Measurements from ENCODE around the gene EPN1.
"Not testable (repeated sequence)": the region's sequence is repeated elsewhere in the genome, so short reads cannot be mapped to it uniquely, and the experiment has no call there.

EPN1 gene

GRCh38 chr19:55702131-55702627 is 27.2 kb downstream of the EPN1 start:
- H3K4me3 ChIP-seq (ENCODE audit: low read depth, low read length) = no peak overlapping the region
- no peak for DNase-seq (ENCODE audit: low read depth)

- H3K4me3 ChIP-seq (ENCODE audit: low read depth, low read length) = no peak overlapping the region
- no peak for DNase-seq (ENCODE audit: low read depth)
Observed at GRCh38 chr19:55703790-55704215, 28.8 kb downstream of the EPN1 start.

- no peak for DNase-seq (ENCODE audit: low read depth)
- no peak overlapping the region for H3K4me3 ChIP-seq (ENCODE audit: low read depth, low read length)
Observed at GRCh38 chr19:55704494-55705245, 29.6 kb downstream of the EPN1 start.

GRCh38 chr19:55705972-55706371 is 30.9 kb downstream of the EPN1 start:
- no peak overlapping the region for H3K4me3 ChIP-seq (ENCODE audit: low read depth, low read length)
- DNase-seq (ENCODE audit: low read depth) = no peak

- no peak overlapping the region for H3K4me3 ChIP-seq (ENCODE audit: low read depth, low read length)
- DNase-seq (ENCODE audit: low read depth) = no peak
Observed at GRCh38 chr19:55711719-55712118, 36.7 kb downstream of the EPN1 start.

GRCh38 chr19:55712804-55713631 is 38.0 kb downstream of the EPN1 start:
- no peak for DNase-seq (ENCODE audit: low read depth)
- no peak overlapping the region for H3K4me3 ChIP-seq (ENCODE audit: low read depth, low read length)

GRCh38 chr19:55716531-55716930 is 41.5 kb downstream of the EPN1 start:
- no peak overlapping the region for H3K4me3 ChIP-seq (ENCODE audit: low read depth, low read length)
- DNase-seq (ENCODE audit: low read depth) = no peak

- no peak overlapping the region for H3K4me3 ChIP-seq (ENCODE audit: low read depth, low read length)
- DNase-seq (ENCODE audit: low read depth) = no peak
Observed at GRCh38 chr19:55717251-55717650, 42.2 kb downstream of the EPN1 start.

- not testable (repeated sequence) for DNase-seq (ENCODE audit: low read depth); H3K4me3 ChIP-seq (ENCODE audit: low read depth, low read length)
Observed at GRCh38 chr19:55717879-55718711, 43.1 kb downstream of the EPN1 start.

GRCh38 chr19:55720214-55720746 is 45.3 kb downstream of the EPN1 start:
- H3K4me3 ChIP-seq (ENCODE audit: low read depth, low read length) = no peak overlapping the region
- no peak for DNase-seq (ENCODE audit: low read depth)

GRCh38 chr19:55720801-55721200 is 45.8 kb downstream of the EPN1 start:
- no peak overlapping the region for H3K4me3 ChIP-seq (ENCODE audit: low read depth, low read length)
- no peak for DNase-seq (ENCODE audit: low read depth)

GRCh38 chr19:55723491-55723890 is 48.5 kb downstream of the EPN1 start:
- DNase-seq (ENCODE audit: low read depth) = no peak
- no peak overlapping the region for H3K4me3 ChIP-seq (ENCODE audit: low read depth, low read length)

GRCh38 chr19:55730378-55730777 is 55.4 kb downstream of the EPN1 start:
- DNase-seq (ENCODE audit: low read depth); H3K4me3 ChIP-seq (ENCODE audit: low read depth, low read length): not testable (repeated sequence)

- DNase-seq (ENCODE audit: low read depth) = no peak
- no peak within 1 kb of the TSS for H3K4me3 ChIP-seq (ENCODE audit: low read depth, low read length)
Observed at GRCh38 chr19:55738302-55738701, 63.3 kb downstream of the EPN1 start, which contains the start of gene NLRP9. Gene NLRP9, minus strand, starts transcription at chr19:55738402. Its CDS starts 28 bp downstream, at chr19:55738374.

GRCh38 chr19:55750715-55751114 is 75.7 kb downstream of the EPN1 start:
- H3K4me3 ChIP-seq (ENCODE audit: low read depth, low read length) = no peak overlapping the region
- no peak for DNase-seq (ENCODE audit: low read depth)

GRCh38 chr19:55753401-55753800 is 78.4 kb downstream of the EPN1 start:
- no peak overlapping the region for H3K4me3 ChIP-seq (ENCODE audit: low read depth, low read length)
- DNase-seq (ENCODE audit: low read depth) = no peak

GRCh38 chr19:55756808-55757207 is 81.8 kb downstream of the EPN1 start:
- H3K4me3 ChIP-seq (ENCODE audit: low read depth, low read length); DNase-seq (ENCODE audit: low read depth): not testable (repeated sequence)

GRCh38 chr19:55758797-55759196 is 83.8 kb downstream of the EPN1 start, which contains the start of gene RFPL4A:
Gene RFPL4A, plus strand, starts transcription at chr19:55759097. Its CDS starts 2,704 bp downstream, at chr19:55761801.
- not testable (repeated sequence) for H3K4me3 ChIP-seq (ENCODE audit: low read depth, low read length); DNase-seq (ENCODE audit: low read depth)
